A172 (cell line): Measurements from ENCODE around the gene PAPOLA. TPM values are rescaled to one million over a fixed set of nuclear protein-coding genes. Genes with fewer than 3 reads are reported as not detected.

Source experiments
- DNase-seq: peaks from one replicate; pipeline ENCODE4 v3.0.0-alpha.2; 2015; ENCODE audit warnings: low spot score
- total RNA-seq: library from RNA; depleted of rRNA; stranded (reverse); fragments of >200 nt; shearing (Covaris generic); gene quantifications from 2 replicates; pipeline ENCODE4 v1.2.3, GENCODE V29; 2014

The PAPOLA gene
- total RNA-seq, 1 experiment from 2014 or later, result 64.6 TPM

DNA sequence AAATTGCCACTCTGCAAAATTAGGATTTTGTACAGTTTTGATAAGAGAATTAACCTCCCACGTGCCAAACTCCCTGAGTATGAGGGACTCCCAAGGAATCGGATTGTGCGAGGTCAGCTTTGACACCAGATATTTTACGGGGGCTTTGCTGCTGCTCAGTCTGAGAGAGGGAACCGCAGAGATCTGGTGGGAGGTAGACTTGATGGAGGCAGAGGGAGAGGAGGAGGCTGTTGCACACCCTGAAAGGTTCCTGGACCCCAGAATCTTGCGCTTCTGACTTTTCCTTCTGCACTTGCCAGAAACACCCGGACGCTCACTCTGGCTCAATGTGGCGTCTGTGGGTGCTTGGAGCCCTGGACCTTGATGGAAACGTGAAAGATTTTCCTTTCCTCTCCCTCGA, 83.9 kb downstream of the PAPOLA start:
- DNase-seq, result no peak

DNA sequence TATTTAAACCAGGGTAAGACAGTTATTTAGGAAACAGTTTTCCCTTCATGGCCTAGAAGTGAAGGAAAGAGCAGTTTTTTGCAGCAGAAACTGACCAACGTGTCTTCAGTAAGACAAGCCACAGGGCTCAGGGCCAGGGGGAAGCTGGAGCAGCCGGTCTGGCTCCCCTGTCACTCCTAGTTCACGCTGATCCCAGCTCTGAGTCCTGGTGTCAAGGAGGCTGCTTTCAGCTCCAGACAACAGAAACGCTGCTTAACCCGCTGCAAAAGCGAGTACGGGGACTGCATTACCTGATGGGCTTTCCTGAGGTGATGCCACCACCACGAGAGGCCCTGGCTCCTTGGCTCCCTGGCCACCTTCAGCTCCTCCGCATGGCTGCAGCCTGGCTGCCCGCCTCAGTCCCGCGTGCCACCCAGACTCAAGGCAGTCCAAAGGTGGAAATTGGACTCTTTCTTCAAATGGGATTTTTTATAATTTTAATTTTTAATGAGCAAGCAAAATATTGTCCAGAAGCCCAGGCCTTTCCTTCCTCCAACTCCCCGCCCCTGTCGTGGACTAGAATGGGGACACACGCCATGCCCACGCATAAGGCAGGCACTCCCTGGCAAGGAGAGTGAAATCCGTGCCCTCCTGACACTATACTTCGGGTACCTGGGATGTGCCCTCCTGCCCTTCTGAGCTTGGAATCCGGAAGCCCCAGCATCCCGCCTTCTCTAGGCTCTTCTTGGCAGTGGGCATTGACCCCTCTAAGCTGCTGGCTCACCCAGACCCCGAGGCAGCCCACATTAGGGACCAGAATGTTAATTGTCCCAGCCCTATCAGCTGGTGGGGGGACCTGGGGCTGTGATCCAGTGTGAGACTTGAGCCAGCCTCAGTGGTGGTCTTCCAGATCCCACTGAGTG, 85.0 kb downstream of the PAPOLA start:
- DNase-seq, result no peak

DNA sequence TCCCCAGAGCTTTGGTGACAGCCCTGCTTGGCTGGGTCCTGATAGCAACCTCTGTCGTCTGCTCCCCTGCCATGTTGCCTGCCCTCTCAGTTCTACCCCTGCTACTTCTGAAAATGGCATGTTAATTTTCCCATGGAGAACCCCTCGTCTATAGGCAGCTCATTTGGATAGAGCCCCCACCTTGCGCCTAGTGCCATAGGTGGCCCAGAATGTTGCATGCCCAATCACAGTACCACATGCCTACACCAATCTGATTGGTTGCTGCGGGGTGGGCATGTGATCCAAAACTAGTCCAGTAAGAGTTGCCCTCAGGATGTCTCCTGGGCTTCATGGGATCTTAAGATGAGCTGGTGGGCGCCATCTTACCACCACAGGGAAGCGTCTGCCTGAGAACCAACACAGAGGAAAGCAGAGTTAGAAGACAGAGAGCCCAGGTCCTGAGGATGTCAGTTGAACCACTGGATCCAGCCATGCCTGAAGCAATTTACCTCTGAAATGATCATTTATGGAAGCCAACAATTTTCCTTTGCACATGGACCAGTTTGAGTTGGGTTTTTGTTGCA, 85.7 kb downstream of the PAPOLA start:
- DNase-seq, result no peak

DNA sequence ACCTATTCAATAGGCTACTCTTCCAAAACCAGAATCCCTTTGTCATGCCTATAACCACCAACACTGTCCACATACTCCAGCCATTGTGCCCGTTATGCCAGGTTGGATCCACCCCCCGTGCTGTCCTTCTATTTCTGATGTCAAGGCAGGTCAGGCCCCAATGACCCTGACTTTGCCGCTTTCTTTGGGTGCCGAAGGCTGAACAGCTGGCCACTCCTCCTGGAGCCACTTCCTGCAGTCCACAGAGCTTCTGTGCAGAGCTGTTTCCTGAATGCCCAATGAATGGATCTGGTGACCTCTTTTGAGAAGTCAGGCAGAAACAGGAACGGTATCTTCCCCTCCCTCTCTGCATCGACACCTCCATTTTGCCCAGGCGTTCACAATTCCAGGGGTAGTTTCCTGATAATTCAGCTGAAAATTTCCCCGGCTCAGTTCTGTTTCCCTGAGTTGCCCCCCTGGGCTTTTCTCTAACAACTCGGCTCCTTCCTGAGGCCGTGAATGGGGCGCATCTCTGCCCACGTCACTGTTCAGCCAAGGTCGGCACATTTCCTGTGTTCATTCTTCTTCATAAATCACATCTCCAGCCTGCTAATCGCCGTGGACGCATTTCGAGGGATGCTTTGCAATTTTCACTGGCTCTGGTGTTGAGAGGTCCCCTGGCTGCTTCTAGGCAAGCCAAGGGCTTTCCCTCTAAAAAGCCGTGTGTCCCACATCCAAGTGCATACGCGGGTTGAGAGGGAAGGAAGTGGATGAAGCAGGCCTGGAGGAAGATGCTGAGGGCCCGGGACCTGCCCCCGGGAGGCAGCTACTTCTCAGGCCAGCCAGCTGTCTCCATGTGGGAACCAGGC, 86.5 kb downstream of the PAPOLA start:
- DNase-seq, result no peak

DNA sequence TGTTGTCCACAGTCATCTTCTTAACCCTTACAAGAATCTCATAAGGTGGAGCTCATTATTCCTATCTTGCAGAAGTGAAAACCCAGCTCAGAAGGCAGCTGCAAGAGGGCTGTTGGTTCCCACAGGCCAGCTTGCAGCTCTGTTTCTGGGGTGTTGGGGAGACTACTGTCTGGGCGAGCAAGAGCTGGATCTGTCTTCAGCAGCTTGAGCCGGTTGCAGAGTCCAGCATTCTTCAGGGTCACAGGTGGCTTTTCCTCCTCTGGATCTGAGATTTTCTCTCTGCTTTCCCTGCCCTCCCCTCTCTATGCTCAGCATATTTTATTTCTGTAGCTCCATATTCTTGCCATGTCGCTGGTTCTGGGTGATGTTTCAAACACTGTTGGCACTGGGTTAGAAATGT, 87.4 kb downstream of the PAPOLA start:
- DNase-seq, result no peak

- DNase-seq, result no peak
Observed at GRCh38 chr14:96590190-96590864, 88.1 kb downstream of the PAPOLA start.

DNA sequence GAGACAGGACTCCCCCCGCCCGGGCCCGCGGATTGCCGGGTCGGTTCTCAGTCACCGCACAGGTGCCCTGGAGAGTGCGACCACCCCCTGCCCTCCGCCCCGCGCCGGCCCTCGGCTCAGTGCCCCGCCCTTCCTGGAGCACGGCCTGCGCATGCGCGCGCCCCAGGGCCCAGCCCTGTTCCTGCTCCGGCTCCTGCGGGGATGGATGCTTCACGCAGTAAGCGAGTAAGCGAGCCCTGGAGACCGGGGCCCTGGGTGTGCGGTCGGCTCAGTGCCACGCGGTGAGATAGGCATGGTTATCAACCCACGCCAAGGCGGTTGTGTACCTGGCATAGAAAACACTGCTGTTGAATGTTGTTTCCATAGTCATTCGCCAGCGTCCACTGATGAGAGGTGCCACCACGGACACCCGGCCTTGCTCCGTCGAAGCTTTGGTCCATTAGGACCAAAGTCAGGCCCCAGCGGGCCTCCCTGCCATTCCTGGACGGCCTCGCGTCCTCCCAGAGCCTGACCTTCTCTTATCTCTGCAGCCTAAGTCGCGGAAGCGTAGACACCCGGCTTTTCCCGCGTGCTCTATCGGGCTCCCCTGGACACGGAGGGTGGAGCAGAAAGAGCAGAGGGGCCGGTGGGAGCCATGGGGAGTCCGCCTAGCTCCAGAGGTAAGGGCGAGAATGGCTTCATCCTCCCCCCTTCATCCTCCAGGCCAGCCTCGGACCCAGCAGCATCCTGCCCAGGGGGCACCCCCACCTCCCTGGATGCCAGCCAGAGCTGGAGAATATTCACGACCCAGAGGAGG, 90.6 kb downstream of the PAPOLA start:
- DNase-seq, result no peak

- no peak for DNase-seq
Observed at GRCh38 chr14:96594961-96595360, 92.8 kb downstream of the PAPOLA start.

DNA sequence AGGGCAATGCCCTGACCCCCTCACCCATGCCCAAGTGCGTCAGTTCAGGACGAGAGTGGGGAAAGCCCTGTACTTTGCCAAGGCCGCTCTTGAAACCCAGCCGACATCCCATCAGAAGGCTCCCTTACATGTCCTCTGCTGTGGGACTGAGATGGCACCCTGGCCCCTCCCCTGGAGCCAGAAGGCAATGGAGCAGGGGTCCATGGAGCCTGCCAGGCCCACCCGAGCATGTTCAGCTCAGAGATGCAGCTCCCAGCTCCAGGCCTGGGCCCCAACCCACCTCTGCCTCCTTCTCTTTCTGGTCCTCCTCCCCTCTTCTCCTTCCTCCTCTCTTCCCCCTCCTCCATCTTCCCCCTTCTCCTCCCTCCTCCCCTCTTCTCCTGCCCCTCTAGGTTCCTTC, 95.5 kb downstream of the PAPOLA start:
- no peak for DNase-seq

- no peak for DNase-seq
Observed at GRCh38 chr14:96598332-96598928, 96.2 kb downstream of the PAPOLA start.

GRCh38 chr14:96599076-96599475, 96.9 kb downstream of the PAPOLA start:
- no peak for DNase-seq

GRCh38 chr14:96602186-96602585, 100.0 kb downstream of the PAPOLA start:
- DNase-seq, result no peak

DNA sequence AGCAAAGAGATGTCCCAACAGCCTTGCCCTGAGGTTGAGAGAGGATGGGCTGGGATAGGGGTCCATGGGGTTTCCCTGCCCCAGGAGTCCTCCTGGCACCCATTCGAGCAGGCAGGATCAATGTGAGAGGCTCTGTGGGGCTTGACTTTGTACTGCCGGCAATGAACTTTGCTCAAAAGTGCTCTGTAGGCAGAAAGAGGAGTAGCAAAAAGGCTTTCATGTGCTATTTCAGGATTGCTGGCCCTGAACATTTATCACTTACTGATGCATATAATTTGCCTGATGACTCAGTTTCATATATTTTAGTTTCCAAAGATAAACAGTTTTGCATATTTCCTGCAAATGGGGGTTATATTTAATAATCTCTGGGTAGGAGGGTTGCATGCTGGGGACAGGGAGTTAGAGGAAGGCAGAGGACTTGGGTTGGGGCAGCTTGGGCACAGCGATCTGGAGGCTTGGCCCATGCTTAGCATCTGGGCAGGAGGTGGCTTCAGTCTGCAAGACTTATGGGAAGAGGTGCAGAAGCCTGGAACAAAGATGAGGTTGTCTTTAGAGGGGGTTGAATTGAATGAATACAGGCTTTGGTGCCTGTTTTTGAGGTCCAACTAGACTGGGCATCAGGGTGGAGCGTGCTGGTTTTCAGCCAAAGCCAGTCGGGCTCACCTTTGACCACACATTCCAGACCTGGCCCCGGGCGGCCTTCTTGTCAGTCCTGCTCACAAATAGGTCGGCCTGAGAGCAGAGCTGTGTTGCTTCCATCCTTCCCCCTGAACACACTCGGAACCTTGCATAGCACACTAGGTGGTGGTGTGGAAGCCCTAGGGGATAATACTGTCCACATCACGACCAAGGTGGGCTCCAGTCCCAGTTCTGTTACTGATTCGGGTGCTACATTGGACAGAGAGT, 101.4 kb downstream of the PAPOLA start:
- DNase-seq, result no peak

- DNase-seq, result no peak
Observed at GRCh38 chr14:96614481-96614881, 112.3 kb downstream of the PAPOLA start.

DNA sequence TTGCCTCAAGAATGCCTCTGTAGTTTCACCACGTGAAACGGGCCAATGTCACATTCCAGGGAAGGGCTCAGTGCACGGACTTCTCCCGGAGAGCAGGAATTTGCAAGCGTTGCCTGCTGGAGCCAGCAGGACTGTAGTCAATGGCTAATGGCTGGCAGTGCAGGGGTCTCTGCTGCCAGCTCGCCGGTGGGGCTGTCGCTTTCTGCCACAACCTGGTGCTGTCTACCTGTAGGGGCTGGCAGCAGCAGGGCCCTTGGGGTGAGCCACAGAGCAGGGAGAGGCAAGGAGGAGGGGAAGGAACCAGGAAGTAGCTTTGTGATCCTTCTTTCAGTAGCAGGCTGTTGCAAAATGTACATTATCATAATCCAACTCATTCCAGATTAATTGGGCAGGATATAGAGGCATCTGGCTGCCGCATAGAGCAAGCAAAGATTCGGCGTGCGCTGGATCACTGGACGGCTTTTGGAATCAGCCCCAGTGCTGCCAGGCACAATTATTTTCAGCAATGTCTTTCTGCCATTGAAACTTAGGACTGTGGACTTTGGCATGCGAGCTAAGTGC, 114.1 kb downstream of the PAPOLA start:
- DNase-seq, result no peak
